ENCODE results near the gene JAM3.

The JAM3 gene

GRCh38 chr11:134171951-134172350, 103.1 kb downstream of the JAM3 start:
- TF ChIP-seq REST (IDR thresholded peaks at IDR 0.05; ENCODE audit: insufficient replicate concordance, low read depth) (no peak), SPI1 (IDR thresholded peaks at IDR 0.05; ENCODE audit: borderline replicate concordance, low read depth) (no peak)
- Histone ChIP-seq H3K4me3 (replicated peaks; ENCODE audit: insufficient read depth, low read length) (no peak overlapping the region), H3K27me3 (ENCODE audit: insufficient read depth, poor library complexity, severe bottlenecking) (no peaks in the 10 kb centered on the region), H3K27ac (replicated peaks) (no peak overlapping the region)
- no peak for DNase-seq (ENCODE audit: low read depth in 1 of 2, low spot score in 1 of 2)

- no peak overlapping the region for H3K4me3 ChIP-seq (replicated peaks; ENCODE audit: insufficient read depth, low read length)
- no peak for TF ChIP-seq POLR2AphosphoS5 (IDR thresholded peaks at IDR 0.05; ENCODE audit: low read depth)
- no peak for TF ChIP-seq CTCF (IDR thresholded peaks at IDR 0.05; ENCODE audit: insufficient read depth, low read length)
- TF ChIP-seq SPI1 (IDR thresholded peaks at IDR 0.05; ENCODE audit: borderline replicate concordance, low read depth) = no peak
- no peak for TF ChIP-seq REST (IDR thresholded peaks at IDR 0.05; ENCODE audit: insufficient replicate concordance, low read depth)
- TF ChIP-seq GABPA (IDR thresholded peaks at IDR 0.05; ENCODE audit: low read depth) = no peak
- DNase-seq (ENCODE audit: low read depth in 1 of 2, low spot score in 1 of 2) = no peak
- H3K27ac ChIP-seq (replicated peaks) = no peak overlapping the region
- no peaks in the 10 kb centered on the region for H3K27me3 ChIP-seq (ENCODE audit: insufficient read depth, poor library complexity, severe bottlenecking)
Measured at GRCh38 chr11:134173296-134173695, 104.4 kb downstream of the JAM3 start.

- no peak overlapping the region for H3K4me3 ChIP-seq (replicated peaks; ENCODE audit: insufficient read depth, low read length)
- no peaks in the 10 kb centered on the region for H3K27me3 ChIP-seq (ENCODE audit: insufficient read depth, poor library complexity, severe bottlenecking)
- no peak overlapping the region for H3K27ac ChIP-seq (replicated peaks)
- no peak for DNase-seq (ENCODE audit: low read depth in 1 of 2, low spot score in 1 of 2)
- TF ChIP-seq REST (IDR thresholded peaks at IDR 0.05; ENCODE audit: insufficient replicate concordance, low read depth) = no peak
- no peak for TF ChIP-seq GABPA (IDR thresholded peaks at IDR 0.05; ENCODE audit: low read depth)
- no peak for TF ChIP-seq SPI1 (IDR thresholded peaks at IDR 0.05; ENCODE audit: borderline replicate concordance, low read depth)
- TF ChIP-seq POLR2AphosphoS5 (IDR thresholded peaks at IDR 0.05; ENCODE audit: low read depth) = no peak
- no peak for TF ChIP-seq CTCF (IDR thresholded peaks at IDR 0.05; ENCODE audit: insufficient read depth, low read length)
Measured at GRCh38 chr11:134176284-134176683, 107.4 kb downstream of the JAM3 start.
